GM19035 (cell line): ENCODE measurements around the gene PKP3.
"Not testable (repeated sequence)": the region's sequence is repeated elsewhere in the genome, so short reads cannot be mapped to it uniquely, and the experiment has no call there.

ENCODE experiments used
- ATAC-seq: cut with Tn5 transposase; IDR thresholded peaks from one replicate; pipeline ENCODE4 v1.9.1; 2021; ENCODE audit not compliant: unreplicated experiment

PKP3 gene

GRCh38 chr11:425301-425700 lies 31.3 kb downstream of the PKP3 start:
- no peak for ATAC-seq

GRCh38 chr11:426851-427250 lies 32.8 kb downstream of the PKP3 start:
- ATAC-seq, result no peak

GRCh38 chr11:428295-428694 lies 34.3 kb downstream of the PKP3 start:
- ATAC-seq, result no peak

GRCh38 chr11:429391-429790 lies 35.4 kb downstream of the PKP3 start:
- ATAC-seq, result no peak

GRCh38 chr11:429931-430456 lies 36.0 kb downstream of the PKP3 start:
- ATAC-seq, result no peak

- no peak for ATAC-seq
Measured at GRCh38 chr11:431921-432320, 37.9 kb downstream of the PKP3 start.

- ATAC-seq, result no peak
Measured at GRCh38 chr11:432501-433100, 38.6 kb downstream of the PKP3 start.

GRCh38 chr11:433111-433510 lies 39.1 kb downstream of the PKP3 start:
- no peak for ATAC-seq

- ATAC-seq, result no peak
Measured at GRCh38 chr11:433641-434040, 39.6 kb downstream of the PKP3 start.

GRCh38 chr11:434496-434895 lies 40.5 kb downstream of the PKP3 start:
- no peak for ATAC-seq

- ATAC-seq, result not testable (repeated sequence)
Measured at GRCh38 chr11:434999-435740, 41.2 kb downstream of the PKP3 start.

GRCh38 chr11:437228-437870 lies 43.3 kb downstream of the PKP3 start:
- no peak for ATAC-seq

- ATAC-seq, result no peak
Measured at GRCh38 chr11:438101-438844, 44.3 kb downstream of the PKP3 start.

- no peak for ATAC-seq
Measured at GRCh38 chr11:439315-440064, 45.5 kb downstream of the PKP3 start.

GRCh38 chr11:440065-441042 lies 46.3 kb downstream of the PKP3 start:
- no peak for ATAC-seq

GRCh38 chr11:441043-441417 lies 47.0 kb downstream of the PKP3 start:
- ATAC-seq, result no peak

- no peak for ATAC-seq
Measured at GRCh38 chr11:441418-442274, 47.6 kb downstream of the PKP3 start, which contains the start of gene ANO9. Gene ANO9, minus strand, starts transcription at chr11:442011. Its CDS starts 85 bp downstream, at chr11:441926.

GRCh38 chr11:442611-443081 lies 48.6 kb downstream of the PKP3 start:
- no peak for ATAC-seq
